D721Med (cell line): Measurements from ENCODE around the gene STT3B.

Experiments used
- DNase-seq: peaks from one replicate; pipeline ENCODE4 v3.0.0; 2011; ENCODE audit warnings: low spot score; ENCODE audit not compliant: insufficient read length
- FAIRE-seq: peaks from 2 replicates; lab custom pipeline; 2011; peaks lifted over from hg19 to GRCh38; lab: Jason Lieb, UNC
- CTCF ChIP-seq: IDR thresholded peaks from 2 replicates; pipeline ENCODE4 v1.5.1; 2012; ENCODE audit warnings: mild to moderate bottlenecking, control low read depth; ENCODE audit not compliant: insufficient read depth; ENCODE audit errors: missing control alignments

The STT3B gene

GRCh38 chr3:31550452-31551251 is 17.9 kb downstream of the STT3B start:
- TF ChIP-seq CTCF: peak; percentile 67
- peak; percentile 64 for FAIRE-seq
- DNase-seq: no peak

GRCh38 chr3:31551646-31552045 is 18.9 kb downstream of the STT3B start:
- no peak for TF ChIP-seq CTCF
- no peak for DNase-seq
- no peak for FAIRE-seq

GRCh38 chr3:31552103-31552502 is 19.4 kb downstream of the STT3B start:
- no peak for DNase-seq
- no peak for FAIRE-seq
- TF ChIP-seq CTCF: no peak

GRCh38 chr3:31553258-31553657 is 20.5 kb downstream of the STT3B start:
- TF ChIP-seq CTCF: no peak
- no peak for DNase-seq
- peak; percentile 69 for FAIRE-seq

GRCh38 chr3:31555204-31555603 is 22.5 kb downstream of the STT3B start:
- DNase-seq: no peak
- TF ChIP-seq CTCF: no peak
- FAIRE-seq: no peak

- no peak for TF ChIP-seq CTCF
- DNase-seq (no peak), FAIRE-seq (no peak)
Observed at GRCh38 chr3:31559872-31560534, 27.3 kb downstream of the STT3B start.

GRCh38 chr3:31561891-31562290 is 29.2 kb downstream of the STT3B start:
- FAIRE-seq: no peak
- no peak for TF ChIP-seq CTCF
- DNase-seq: no peak
